22Rv1 (cell line): ENCODE data around the gene SDHD.

ENCODE experiments used
- ZFX ChIP-seq: fragments of 450-650 bp; IDR thresholded peaks from 2 replicates; pipeline ENCODE4 v1.6.1; 2017; ENCODE audit warnings: antibody characterized with exemption, borderline replicate concordance
- TF ChIP-seq, protein P1 (sequence below): fragments of 450-650 bp; IDR thresholded peaks from 2 replicates; pipeline ENCODE4 v1.5.1; 2017; ENCODE audit warnings: mild to moderate bottlenecking

DNA sequence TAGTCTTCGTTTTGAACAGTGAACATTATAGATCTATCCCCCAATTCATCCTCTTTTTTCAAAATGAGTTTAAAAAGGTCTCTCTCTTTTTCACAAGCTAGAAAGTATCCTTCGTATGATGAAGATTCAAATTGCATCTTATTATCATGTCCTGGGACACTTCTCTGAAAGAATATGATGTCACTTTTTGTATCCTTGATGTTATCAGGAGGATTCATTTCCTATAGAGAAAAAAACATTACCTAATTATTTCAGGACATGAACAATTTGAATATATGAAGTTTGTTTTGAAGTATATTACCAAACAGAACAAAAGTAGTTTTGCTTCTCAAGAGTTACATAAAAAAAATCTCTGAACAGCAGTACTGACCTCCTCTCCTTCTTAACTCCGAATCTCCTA is 56.9 kb downstream of the SDHD start:
- TF ChIP-seq, protein P1, sequence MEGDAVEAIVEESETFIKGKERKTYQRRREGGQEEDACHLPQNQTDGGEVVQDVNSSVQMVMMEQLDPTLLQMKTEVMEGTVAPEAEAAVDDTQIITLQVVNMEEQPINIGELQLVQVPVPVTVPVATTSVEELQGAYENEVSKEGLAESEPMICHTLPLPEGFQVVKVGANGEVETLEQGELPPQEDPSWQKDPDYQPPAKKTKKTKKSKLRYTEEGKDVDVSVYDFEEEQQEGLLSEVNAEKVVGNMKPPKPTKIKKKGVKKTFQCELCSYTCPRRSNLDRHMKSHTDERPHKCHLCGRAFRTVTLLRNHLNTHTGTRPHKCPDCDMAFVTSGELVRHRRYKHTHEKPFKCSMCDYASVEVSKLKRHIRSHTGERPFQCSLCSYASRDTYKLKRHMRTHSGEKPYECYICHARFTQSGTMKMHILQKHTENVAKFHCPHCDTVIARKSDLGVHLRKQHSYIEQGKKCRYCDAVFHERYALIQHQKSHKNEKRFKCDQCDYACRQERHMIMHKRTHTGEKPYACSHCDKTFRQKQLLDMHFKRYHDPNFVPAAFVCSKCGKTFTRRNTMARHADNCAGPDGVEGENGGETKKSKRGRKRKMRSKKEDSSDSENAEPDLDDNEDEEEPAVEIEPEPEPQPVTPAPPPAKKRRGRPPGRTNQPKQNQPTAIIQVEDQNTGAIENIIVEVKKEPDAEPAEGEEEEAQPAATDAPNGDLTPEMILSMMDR = no peak
- no peak for TF ChIP-seq ZFX
